HG03064 (cell line): ENCODE results near the gene ATP9A.
"Not testable (repeated sequence)": the region's sequence is repeated elsewhere in the genome, so short reads cannot be mapped to it uniquely, and the experiment has no call there.

Experiments used
- ATAC-seq: cut with Tn5 transposase; IDR thresholded peaks from one replicate; pipeline ENCODE4 v1.9.1; 2021; ENCODE audit warnings: low read depth; ENCODE audit not compliant: unreplicated experiment

Gene ATP9A

GRCh38 chr20:51696304-51697071 lies 71.7 kb downstream of the ATP9A start:
- no peak for ATAC-seq

GRCh38 chr20:51695574-51696303 lies 72.5 kb downstream of the ATP9A start:
- ATAC-seq = no peak

GRCh38 chr20:51692806-51693400 lies 75.3 kb downstream of the ATP9A start:
- no peak for ATAC-seq

GRCh38 chr20:51691703-51692102 lies 76.5 kb downstream of the ATP9A start:
- ATAC-seq = no peak

GRCh38 chr20:51688600-51689244 lies 79.5 kb downstream of the ATP9A start:
- no peak for ATAC-seq

GRCh38 chr20:51687630-51688029 lies 80.6 kb downstream of the ATP9A start:
- no peak for ATAC-seq

GRCh38 chr20:51687108-51687507 lies 81.1 kb downstream of the ATP9A start:
- ATAC-seq = no peak

- not testable (repeated sequence) for ATAC-seq
These were observed 82.7 kb downstream of the ATP9A start for GRCh38 chr20:51685494-51685893.

GRCh38 chr20:51680067-51680749 lies 88.0 kb downstream of the ATP9A start:
- no peak for ATAC-seq

- no peak for ATAC-seq
These were observed 88.8 kb downstream of the ATP9A start for GRCh38 chr20:51679254-51679921.

- no peak for ATAC-seq
These were observed 90.0 kb downstream of the ATP9A start for GRCh38 chr20:51678026-51678697.

- no peak for ATAC-seq
These were observed 99.2 kb downstream of the ATP9A start for GRCh38 chr20:51668947-51669346.

GRCh38 chr20:51668515-51668914 lies 99.7 kb downstream of the ATP9A start:
- ATAC-seq = no peak

- ATAC-seq = no peak
These were observed 100.7 kb downstream of the ATP9A start for GRCh38 chr20:51667491-51667890.

- ATAC-seq = no peak
These were observed 101.2 kb downstream of the ATP9A start for GRCh38 chr20:51667002-51667408.

- no peak for ATAC-seq
These were observed 102.1 kb downstream of the ATP9A start for GRCh38 chr20:51666126-51666525.

GRCh38 chr20:51665543-51666118 lies 102.6 kb downstream of the ATP9A start:
- no peak for ATAC-seq

- ATAC-seq = no peak
These were observed 106.5 kb downstream of the ATP9A start for GRCh38 chr20:51661609-51662178.
